NCI-H1105 treated with DMSO at 0.1 percent for 48 hours (cell line): ENCODE data around the gene MRPL55.
A peak's percentile ranks its signal among the peaks of the same experiment; 100 is the strongest.
"Not testable (repeated sequence)": the region's sequence is repeated elsewhere in the genome, so short reads cannot be mapped to it uniquely, and the experiment has no call there.

Experiments
- DNase-seq: peaks from one replicate; lab custom pipeline; 2025; lab: John Stamatoyannopoulos, UW

Gene MRPL55

GRCh38 chr1:228120857-228121489 lies 11.9 kb upstream of the MRPL55 start:
- DNase-seq: no peak

- no peak for DNase-seq
Observed at GRCh38 chr1:228120351-228120750, 11.3 kb upstream of the MRPL55 start.

GRCh38 chr1:228118040-228118439 lies 8.9 kb upstream of the MRPL55 start:
- DNase-seq: no peak

GRCh38 chr1:228117335-228117734 lies 8.2 kb upstream of the MRPL55 start:
- no peak for DNase-seq

GRCh38 chr1:228114827-228115226 lies 5.7 kb upstream of the MRPL55 start:
- no peak for DNase-seq

GRCh38 chr1:228112617-228113016 lies 3.5 kb upstream of the MRPL55 start:
- no peak for DNase-seq

GRCh38 chr1:228112167-228112566 lies 3.1 kb upstream of the MRPL55 start:
- DNase-seq: no peak

- DNase-seq: not testable (repeated sequence)
Observed at GRCh38 chr1:228111315-228111714, 2.2 kb upstream of the MRPL55 start.

GRCh38 chr1:228110556-228110955 lies 1.5 kb upstream of the MRPL55 start:
- DNase-seq: no peak

GRCh38 chr1:228109962-228110488 lies 926 bp upstream of the MRPL55 start:
- no peak for DNase-seq

- DNase-seq: no peak
Observed at GRCh38 chr1:228108742-228109072, 392 bp downstream of the MRPL55 start.

GRCh38 chr1:228108055-228108690 lies 926 bp downstream of the MRPL55 start:
- DNase-seq: no peak

GRCh38 chr1:228107636-228108035 lies 1.5 kb downstream of the MRPL55 start:
- DNase-seq: no peak

- DNase-seq: no peak
Observed at GRCh38 chr1:228106800-228107054, 2.4 kb downstream of the MRPL55 start.

GRCh38 chr1:228105996-228106799 lies 2.9 kb downstream of the MRPL55 start:
- DNase-seq: no peak

- DNase-seq: no peak
Observed at GRCh38 chr1:228105270-228105995, 3.7 kb downstream of the MRPL55 start.

GRCh38 chr1:228104526-228105269 lies 4.4 kb downstream of the MRPL55 start:
- DNase-seq: no peak

- DNase-seq: peak; percentile 75
Observed at GRCh38 chr1:228102791-228103620, 6.1 kb downstream of the MRPL55 start, which contains the start of gene C1orf35. TSS of gene C1orf35 (minus strand) at chr1:228103325. CDS start at chr1:228103227, 98 bp downstream.

GRCh38 chr1:228101994-228102790 lies 6.9 kb downstream of the MRPL55 start:
- DNase-seq: no peak

- DNase-seq: no peak
Observed at GRCh38 chr1:228101614-228101993, 7.5 kb downstream of the MRPL55 start.
